A549 (cell line): ENCODE measurements around the gene ZFYVE27. TPM values are rescaled to one million over a fixed set of nuclear protein-coding genes. Genes with fewer than 3 reads are reported as not detected.

Experiments
- ATAC-seq, 2 experiments: fragments of 200-7000 bp in 1 of 2; fragments of >200 bp in 1 of 2; cut with Nextera tagmentation in 1 of 2; cut with Tn5 transposase in 1 of 2; 3 replicates each; pipeline versions ENCODE4 v1.8.0 to v1.9.1; 2018 to 2020; ENCODE audit warnings: mild to moderate bottlenecking in 1 of 2, moderate library complexity in 1 of 2
- CTCF ChIA-PET: fragments of 300-600 bp; sonication (Branson Sonifier 250); formaldehyde crosslinking; extraction: SDS; loops from one replicate; lab custom pipeline; 2021; ENCODE audit warnings: antibody characterized with exemption, inconsistent platforms; lab: Yijun Ruan, JAX
- POLR2A ChIA-PET: fragments of 350-600 bp; formaldehyde crosslinking; extraction: SDS; loops from one replicate; lab custom pipeline; 2021; ENCODE audit warnings: antibody characterized with exemption, inconsistent platforms; lab: Yijun Ruan, JAX
- DNase-seq, 2 experiments: peaks; one replicate each; pipeline versions ENCODE4 v3.0.0 to v3.0.0-alpha.2; 2011 to 2016; ENCODE audit warnings: low read depth in 1 of 2, low spot score in 1 of 2
- FAIRE-seq: peaks from 2 replicates; lab custom pipeline; 2011; peaks lifted over from hg19 to GRCh38; lab: Jason Lieb, UNC
- H3K27ac ChIP-seq, 2 experiments: fragments of >200 bp; sonication (Bioruptor Twin); formaldehyde crosslinking; 3 replicates each; pipeline ENCODE4 v1.5.1; 2016 to 2017
- H3K4me1 ChIP-seq: fragments of >200 bp; sonication (Bioruptor Twin); formaldehyde crosslinking; 3 replicates; pipeline ENCODE4 v1.6.1; 2016
- H3K4me2 ChIP-seq: fragments of >200 bp; sonication (Bioruptor Twin); formaldehyde crosslinking; 3 replicates; pipeline ENCODE4 v1.6.1; 2016
- H3K4me3 ChIP-seq: fragments of >200 bp; sonication (Bioruptor Twin); formaldehyde crosslinking; 3 replicates; pipeline ENCODE4 v1.5.1; 2016
- H3K9me3 ChIP-seq: fragments of >200 bp; sonication (Bioruptor Twin); formaldehyde crosslinking; 3 replicates; pipeline ENCODE4 v1.6.1; 2016
- CBX2 ChIP-seq: fragments of 200-600 bp; sonication (generic); IDR thresholded peaks from 2 replicates; pipeline ENCODE4 v1.6.1; 2016; ENCODE audit warnings: low read depth, mild to moderate bottlenecking, borderline replicate concordance
- CHD4 ChIP-seq: fragments of 200-600 bp; sonication (generic); IDR thresholded peaks from 2 replicates; pipeline ENCODE4 v1.6.1; 2016; ENCODE audit warnings: antibody characterized with exemption, mild to moderate bottlenecking, borderline replicate concordance
- EHF ChIP-seq: fragments of 250-450 bp; sonication (Bioruptor Pico); IDR thresholded peaks from 2 replicates; pipeline ENCODE4 v1.5.0; 2020; ENCODE audit warnings: mild to moderate bottlenecking
- EP300 ChIP-seq, 2 experiments: fragments of >200 bp; sonication (Bioruptor Twin); formaldehyde crosslinking; IDR thresholded peaks; 2 replicates in 1 of 2; 3 replicates in 1 of 2; pipeline ENCODE4 v1.6.1; 2016 to 2017
- ESRRA ChIP-seq: fragments of 150-350 bp; IDR thresholded peaks from 2 replicates; pipeline ENCODE4 v1.6.1; 2014; ENCODE audit warnings: mild to moderate bottlenecking, low read length, borderline replicate concordance
- FOSL2 ChIP-seq, 2 experiments: fragments of 450-650 bp in 1 of 2; fragments of >200 bp in 1 of 2; sonication (Bioruptor Twin) in 1 of 2; formaldehyde crosslinking; IDR thresholded peaks; 2 replicates each; pipeline versions ENCODE4 v1.5.0 to v1.6.1; 2016 to 2020; ENCODE audit warnings: mild to moderate bottlenecking in 1 of 2, moderate library complexity in 1 of 2
- HOXB5 ChIP-seq: fragments of 250-450 bp; sonication (Bioruptor Pico); IDR thresholded peaks from 2 replicates; pipeline ENCODE4 v1.5.0; 2020; ENCODE audit warnings: mild to moderate bottlenecking, moderate library complexity
- MAFK ChIP-seq: fragments of 450-650 bp; IDR thresholded peaks from 2 replicates; pipeline ENCODE4 v1.6.1; 2014; ENCODE audit not compliant: partially characterized antibody
- NPAS2 ChIP-seq: fragments of 250-450 bp; sonication (Bioruptor Pico); IDR thresholded peaks from 2 replicates; pipeline ENCODE4 v1.8.0; 2022; ENCODE audit warnings: mild to moderate bottlenecking, moderate library complexity, borderline replicate concordance
- POLR2A ChIP-seq: IDR thresholded peaks from 2 replicates; pipeline ENCODE4 v1.6.1; 2012; ENCODE audit warnings: mild to moderate bottlenecking, low read length
- POLR2AphosphoS2 ChIP-seq: conservative IDR thresholded peaks from 2 replicates; pipeline ENCODE4 v1.6.1; 2012; ENCODE audit warnings: low read length, improper control_type of control experiment, inconsistent platforms
- RAD21 ChIP-seq, 2 experiments: fragments of >200 bp in 1 of 2; sonication (Bioruptor Twin) in 1 of 2; formaldehyde crosslinking in 1 of 2; IDR thresholded peaks in 1 of 2; conservative IDR thresholded peaks in 1 of 2; 2 replicates in 1 of 2; 3 replicates in 1 of 2; pipeline ENCODE4 v1.6.1; 2012 to 2018; ENCODE audit warnings: inconsistent platforms in 1 of 2
- SREBF2 ChIP-seq: fragments of 450-650 bp; IDR thresholded peaks from 2 replicates; pipeline ENCODE4 v1.6.1; 2014; ENCODE audit warnings: mild to moderate bottlenecking, moderate library complexity
- TP53 ChIP-seq: fragments of 250-450 bp; sonication (Bioruptor Pico); IDR thresholded peaks from 2 replicates; pipeline ENCODE4 v1.5.0; 2021; ENCODE audit warnings: mild to moderate bottlenecking, moderate library complexity
- USF2 ChIP-seq: fragments of 450-650 bp; IDR thresholded peaks from 2 replicates; pipeline ENCODE4 v1.6.1; 2014; ENCODE audit warnings: antibody characterized with exemption
- ZC3H11A ChIP-seq: fragments of 450-650 bp; IDR thresholded peaks from 2 replicates; pipeline ENCODE4 v1.6.1; 2014; ENCODE audit warnings: antibody characterized with exemption, mild to moderate bottlenecking
- ZFP36 ChIP-seq: fragments of 450-650 bp; IDR thresholded peaks from 2 replicates; pipeline ENCODE4 v1.6.1; 2014; ENCODE audit warnings: borderline replicate concordance; ENCODE audit not compliant: partially characterized antibody
- ZNF302 ChIP-seq: fragments of 250-450 bp; sonication (Bioruptor Pico); IDR thresholded peaks from 2 replicates; pipeline ENCODE4 v1.9.0; 2021; ENCODE audit warnings: inconsistent platforms, mild to moderate bottlenecking, moderate library complexity
- WGBS: methylation state at CpG from one replicate; pipeline ENCODE4 v1.1.6; 2017; ENCODE audit errors: missing lambda C conversion rate; 5-methylcytosine and 5-hydroxymethylcytosine counted together
- polyA plus RNA-seq, 4 experiments: library from polyadenylated mRNA; depleted of rRNA in 3 of 4; stranded (reverse); fragments of >200 nt; fragmentation: RNase III in 1 of 4; extraction: RNeasy Plus Mini Kit Qiagen cat#74134 plus additional on column Dnase treatment in 1 of 4; gene quantifications; 2 replicates in 3 of 4; 3 replicates in 1 of 4; pipeline ENCODE4 v1.2.3, GENCODE V29; 2011 to 2017
- TF ChIP-seq, protein P1 (sequence below): fragments of 150-350 bp; IDR thresholded peaks from 2 replicates; pipeline ENCODE4 v1.6.1; 2014; ENCODE audit warnings: low read depth, mild to moderate bottlenecking, low read length

Gene ZFYVE27
- polyA plus RNA-seq, 2 of the 4 experiments (the other 2 are of a cell fraction) = 17.1 to 20.1 TPM

DNA sequence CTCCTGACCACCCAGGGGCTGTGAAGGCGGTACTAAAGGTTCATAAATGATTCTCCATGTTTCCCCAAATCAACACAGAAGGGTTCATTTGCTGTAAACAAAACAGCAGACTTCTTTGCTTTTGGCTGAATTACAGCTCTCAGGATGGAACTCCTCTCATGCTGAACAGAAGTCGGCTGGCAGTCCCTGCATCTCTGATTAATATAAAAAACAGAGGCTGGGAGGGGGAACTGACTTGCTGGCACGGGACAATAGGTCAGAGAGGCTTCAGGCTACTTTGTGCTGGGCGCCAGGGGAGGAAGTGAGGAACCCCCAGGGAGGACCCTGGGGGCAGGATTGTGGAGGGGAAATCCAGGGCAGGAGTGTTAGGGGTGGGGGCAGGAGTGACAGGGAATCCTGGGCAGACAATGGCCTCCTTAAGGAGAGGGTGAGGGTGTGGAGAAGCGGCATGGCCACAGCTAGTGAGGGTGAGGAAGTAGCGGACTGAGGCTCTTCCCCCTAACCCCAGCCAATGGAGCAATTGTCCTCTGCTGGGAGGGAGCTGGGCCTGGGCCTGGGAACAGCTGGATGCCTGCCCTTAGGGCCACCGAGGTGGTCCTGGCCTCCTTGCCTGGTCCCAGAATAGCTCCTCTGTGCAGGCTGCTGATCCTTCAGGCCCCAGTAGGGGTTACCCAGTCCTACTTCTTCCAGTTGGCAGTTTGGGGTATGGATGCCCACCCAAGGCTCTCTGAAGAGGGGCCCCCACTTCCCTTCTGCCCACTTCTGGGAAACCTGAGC lies 44.1 kb downstream of the ZFYVE27 start:
- no peak for TF ChIP-seq POLR2AphosphoS2
- TF ChIP-seq ZFP36 = no peak
- FAIRE-seq (no peak), DNase-seq (no peak), ATAC-seq (peak; percentile 45 to 57; a peak in 4 of 6 replicates)
- WGBS = 73% methylated on average over 6 of the region's 7 CpGs
- ChIA-PET CTCF (interaction anchor here (0.6 to 11.6 kb wide), 8 partner anchors 10 to 265 kb away, joined by 3 to 82 read pairs (median 4); no protein-coding TSS in a partner anchor), POLR2A (no interaction called here)
- no peaks in the 10 kb centered on the region for H3K4me1 ChIP-seq
- no peak overlapping the region for H3K4me3 ChIP-seq
- no peak overlapping the region for H3K4me2 ChIP-seq
- no peaks in the 10 kb centered on the region for H3K9me3 ChIP-seq
- H3K27ac ChIP-seq = peak overlapping the region in 1 of 2 experiments; percentile 27; a peak in 1 of 6 replicates

DNA sequence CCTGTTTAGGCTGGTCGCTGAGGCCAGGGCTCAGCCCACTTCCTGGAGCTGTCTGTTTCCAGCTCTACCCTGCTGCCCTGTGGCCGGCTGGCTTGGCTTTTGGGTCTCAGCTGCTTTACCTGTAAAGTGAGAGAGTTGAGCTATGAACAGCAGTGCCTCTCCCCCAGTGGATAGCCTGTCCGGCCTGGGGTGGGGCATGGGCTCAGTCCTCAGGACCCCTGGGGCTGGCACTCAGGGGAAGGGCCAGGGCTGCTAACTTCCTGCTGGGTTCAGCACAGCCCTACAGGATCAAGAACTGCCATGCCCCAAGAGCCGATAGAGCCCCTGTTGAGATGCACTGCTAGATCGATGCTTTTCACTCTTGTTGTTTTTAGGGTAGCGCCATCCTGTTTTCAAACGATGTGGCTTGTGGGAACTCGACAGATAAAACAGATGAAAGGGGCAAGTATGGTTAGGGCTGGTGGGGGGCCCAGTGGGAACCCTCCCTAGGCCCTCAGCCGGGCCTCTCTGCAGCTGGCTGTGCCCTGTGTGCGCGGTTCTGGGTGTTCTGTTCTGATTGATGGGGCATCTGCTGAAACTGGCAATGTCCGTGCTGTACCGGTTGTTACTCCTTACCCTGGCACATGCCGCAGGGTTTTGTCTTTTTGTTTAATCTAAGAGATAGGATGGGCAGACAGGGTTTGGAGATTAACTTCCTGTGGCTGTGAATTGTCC lies 44.8 kb downstream of the ZFYVE27 start:
- FAIRE-seq (no peak), ATAC-seq (peak; percentile 12 to 40; a peak in 3 of 6 replicates), DNase-seq (no peak)
- ChIA-PET CTCF (interaction anchor here (0.7 to 11.6 kb wide), 6 partner anchors 10 to 1606 kb away, joined by 3 to 82 read pairs (median 4); no protein-coding TSS in a partner anchor), POLR2A (no interaction called here)
- no peaks in the 10 kb centered on the region for H3K9me3 ChIP-seq
- TF ChIP-seq RAD21 (conservative IDR thresholded peaks at IDR 0.05 in 1 of 2, IDR thresholded peaks at IDR 0.05 in 1 of 2) (no peak), TP53 (CRISPR knock-in tag) (no peak), ESRRA (no peak), ZC3H11A (no peak), MAFK (no peak), FOSL2 (IDR thresholded peaks at IDR 0.05) (no peak), FOSL2 (CRISPR knock-in tag; IDR thresholded peaks at IDR 0.05) (no peak), HOXB5 (CRISPR knock-in tag) (no peak), ZNF302 (CRISPR knock-in tag) (no peak), USF2 (no peak), SREBF2 (no peak), ZFP36 (no peak), CBX2 (no peak), EP300 (IDR thresholded peaks at IDR 0.05) (no peak), POLR2A (no peak), NPAS2 (CRISPR knock-in tag) (no peak), EHF (CRISPR knock-in tag) (no peak), CHD4 (no peak)
- TF ChIP-seq, protein P1, sequence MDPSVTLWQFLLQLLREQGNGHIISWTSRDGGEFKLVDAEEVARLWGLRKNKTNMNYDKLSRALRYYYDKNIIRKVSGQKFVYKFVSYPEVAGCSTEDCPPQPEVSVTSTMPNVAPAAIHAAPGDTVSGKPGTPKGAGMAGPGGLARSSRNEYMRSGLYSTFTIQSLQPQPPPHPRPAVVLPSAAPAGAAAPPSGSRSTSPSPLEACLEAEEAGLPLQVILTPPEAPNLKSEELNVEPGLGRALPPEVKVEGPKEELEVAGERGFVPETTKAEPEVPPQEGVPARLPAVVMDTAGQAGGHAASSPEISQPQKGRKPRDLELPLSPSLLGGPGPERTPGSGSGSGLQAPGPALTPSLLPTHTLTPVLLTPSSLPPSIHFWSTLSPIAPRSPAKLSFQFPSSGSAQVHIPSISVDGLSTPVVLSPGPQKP = no peak
- H3K4me2 ChIP-seq = no peak overlapping the region
- no peaks in the 10 kb centered on the region for H3K4me1 ChIP-seq
- H3K27ac ChIP-seq = peak overlapping the region in 1 of 2 experiments; percentile 27; a peak in 1 of 6 replicates
- WGBS = 73% methylated on average over 14 of the region's 14 CpGs
- H3K4me3 ChIP-seq = no peak overlapping the region
